Frontal cortex (tissue), 4 donors: Measurements from ENCODE around the gene VSIG10. TPM values are rescaled to one million over a fixed set of nuclear protein-coding genes. Genes with fewer than 3 reads are reported as not detected.
"Not testable (repeated sequence)": the region's sequence is repeated elsewhere in the genome, so short reads cannot be mapped to it uniquely, and the experiment has no call there.

Source experiments
- DNase-seq, 2 donors: peaks; one replicate each; pipeline ENCODE4 v3.0.0; 2012; ENCODE audit warnings: low spot score in 2 of 2
- FAIRE-seq: peaks from 2 replicates; lab custom pipeline; 2012; peaks lifted over from hg19 to GRCh38; lab: Jason Lieb, UNC
- total RNA-seq: library from RNA; depleted of rRNA; stranded (reverse); fragments of >200 nt; gene quantifications from one replicate; pipeline ENCODE4 v1.2.3, GENCODE V29; 2014
- donor health status: control.
- donor health status: control.
- donor health status: control.

Gene VSIG10
- total RNA-seq = 14.7 TPM

- FAIRE-seq (no peak), DNase-seq (peak; percentile 74 to 75)
These were observed at the start of gene VSIG10 for GRCh38 chr12:118103601-118104382. TSS of gene VSIG10 (minus strand) at chr12:118104011. CDS start at chr12:118103671, 340 bp downstream.

GRCh38 chr12:118151755-118152154 is 47.9 kb upstream of the VSIG10 start:
- DNase-seq (no peak), FAIRE-seq (no peak)

- DNase-seq = no peak
- no peak for FAIRE-seq
These were observed 46.8 kb upstream of the VSIG10 start for GRCh38 chr12:118150625-118151024.

GRCh38 chr12:118148287-118148686 is 44.5 kb upstream of the VSIG10 start:
- DNase-seq = no peak
- FAIRE-seq = no peak

- no peak for FAIRE-seq
- DNase-seq = no peak
These were observed 42.0 kb upstream of the VSIG10 start for GRCh38 chr12:118145798-118146156.

- no peak for FAIRE-seq
These were observed 41.4 kb upstream of the VSIG10 start for GRCh38 chr12:118145113-118145797.

GRCh38 chr12:118144499-118144898 is 40.7 kb upstream of the VSIG10 start:
- no peak for DNase-seq
- no peak for FAIRE-seq

More at GRCh38 chr12:118145113-118145797, 41.4 kb upstream of the VSIG10 start:
- no peak for DNase-seq

GRCh38 chr12:118140825-118141224 is 37.0 kb upstream of the VSIG10 start:
- FAIRE-seq = no peak
- no peak for DNase-seq

GRCh38 chr12:118137148-118137678 is 33.4 kb upstream of the VSIG10 start:
- DNase-seq = no peak
- no peak for FAIRE-seq

GRCh38 chr12:118136559-118137003 is 32.8 kb upstream of the VSIG10 start:
- FAIRE-seq = no peak
- no peak for DNase-seq

- FAIRE-seq (no peak), DNase-seq (peak; percentile 90 to 95)
These were observed 32.2 kb upstream of the VSIG10 start, which contains the start of gene PEBP1 for GRCh38 chr12:118135788-118136558. TSS of gene PEBP1 (plus strand) at chr12:118136124. CDS start at chr12:118136210, 86 bp downstream.

GRCh38 chr12:118129436-118129835 is 25.6 kb upstream of the VSIG10 start:
- not testable (repeated sequence) for FAIRE-seq, DNase-seq

- FAIRE-seq = no peak
These were observed 24.1 kb upstream of the VSIG10 start for GRCh38 chr12:118127867-118128266.

GRCh38 chr12:118126119-118126757 is 22.4 kb upstream of the VSIG10 start:
- no peak for FAIRE-seq
- DNase-seq = no peak

More at GRCh38 chr12:118127867-118128266, 24.1 kb upstream of the VSIG10 start:
- DNase-seq = no peak

- FAIRE-seq (no peak), DNase-seq (no peak)
These were observed 21.9 kb upstream of the VSIG10 start for GRCh38 chr12:118125743-118126118.

GRCh38 chr12:118124333-118124874 is 20.6 kb upstream of the VSIG10 start:
- DNase-seq (no peak), FAIRE-seq (no peak)

- FAIRE-seq (no peak), DNase-seq (no peak)
These were observed 18.5 kb upstream of the VSIG10 start for GRCh38 chr12:118122264-118122663.

GRCh38 chr12:118120579-118121363 is 17.0 kb upstream of the VSIG10 start:
- DNase-seq (peak; percentile 67 to 85), FAIRE-seq (no peak)
